A549 (cell line): Measurements from ENCODE around the gene RABGEF1. TPM values are rescaled to one million over a fixed set of nuclear protein-coding genes. Genes with fewer than 3 reads are reported as not detected.

Experiments used
- ATAC-seq, 2 experiments: fragments of 200-7000 bp in 1 of 2; fragments of >200 bp in 1 of 2; cut with Nextera tagmentation in 1 of 2; cut with Tn5 transposase in 1 of 2; 3 replicates each; pipeline versions ENCODE4 v1.8.0 to v1.9.1; 2018 to 2020; ENCODE audit warnings: mild to moderate bottlenecking in 1 of 2, moderate library complexity in 1 of 2
- CTCF ChIA-PET: fragments of 300-600 bp; sonication (Branson Sonifier 250); formaldehyde crosslinking; extraction: SDS; loops from one replicate; lab custom pipeline; 2021; ENCODE audit warnings: antibody characterized with exemption, inconsistent platforms; lab: Yijun Ruan, JAX
- POLR2A ChIA-PET: fragments of 350-600 bp; formaldehyde crosslinking; extraction: SDS; loops from one replicate; lab custom pipeline; 2021; ENCODE audit warnings: antibody characterized with exemption, inconsistent platforms; lab: Yijun Ruan, JAX
- DNase-seq, 2 experiments: peaks; one replicate each; pipeline versions ENCODE4 v3.0.0 to v3.0.0-alpha.2; 2011 to 2016; ENCODE audit warnings: low read depth in 1 of 2, low spot score in 1 of 2
- FAIRE-seq: peaks from 2 replicates; lab custom pipeline; 2011; peaks lifted over from hg19 to GRCh38; lab: Jason Lieb, UNC
- H3K27ac ChIP-seq, 2 experiments: fragments of >200 bp; sonication (Bioruptor Twin); formaldehyde crosslinking; 3 replicates each; pipeline ENCODE4 v1.5.1; 2016 to 2017
- H3K4me1 ChIP-seq: fragments of >200 bp; sonication (Bioruptor Twin); formaldehyde crosslinking; 3 replicates; pipeline ENCODE4 v1.6.1; 2016
- H3K4me2 ChIP-seq: fragments of >200 bp; sonication (Bioruptor Twin); formaldehyde crosslinking; 3 replicates; pipeline ENCODE4 v1.6.1; 2016
- H3K4me3 ChIP-seq: fragments of >200 bp; sonication (Bioruptor Twin); formaldehyde crosslinking; 3 replicates; pipeline ENCODE4 v1.5.1; 2016
- H3K9me3 ChIP-seq: fragments of >200 bp; sonication (Bioruptor Twin); formaldehyde crosslinking; 3 replicates; pipeline ENCODE4 v1.6.1; 2016
- ATOH8 ChIP-seq: fragments of 250-450 bp; sonication (Bioruptor Pico); IDR thresholded peaks from 2 replicates; pipeline ENCODE4 v1.5.0; 2020; ENCODE audit warnings: low read depth, mild to moderate bottlenecking, moderate library complexity
- BCL3 ChIP-seq: fragments of >200 bp; sonication (Bioruptor Twin); formaldehyde crosslinking; IDR thresholded peaks from 3 replicates; pipeline ENCODE4 v1.6.1; 2016
- CBX2 ChIP-seq: fragments of 200-600 bp; sonication (generic); IDR thresholded peaks from 2 replicates; pipeline ENCODE4 v1.6.1; 2016; ENCODE audit warnings: low read depth, mild to moderate bottlenecking, borderline replicate concordance
- EHF ChIP-seq: fragments of 250-450 bp; sonication (Bioruptor Pico); IDR thresholded peaks from 2 replicates; pipeline ENCODE4 v1.5.0; 2020; ENCODE audit warnings: mild to moderate bottlenecking
- EHMT2 ChIP-seq: fragments of 200-600 bp; sonication (generic); IDR thresholded peaks from 2 replicates; pipeline ENCODE4 v1.6.1; 2016; ENCODE audit warnings: antibody characterized with exemption, low read depth, mild to moderate bottlenecking, moderate library complexity
- EP300 ChIP-seq, 2 experiments: fragments of >200 bp; sonication (Bioruptor Twin); formaldehyde crosslinking; IDR thresholded peaks; 2 replicates in 1 of 2; 3 replicates in 1 of 2; pipeline ENCODE4 v1.6.1; 2016 to 2017
- ESRRA ChIP-seq: fragments of 150-350 bp; IDR thresholded peaks from 2 replicates; pipeline ENCODE4 v1.6.1; 2014; ENCODE audit warnings: mild to moderate bottlenecking, low read length, borderline replicate concordance
- FOSB ChIP-seq: fragments of 250-450 bp; sonication (Bioruptor Pico); IDR thresholded peaks from 2 replicates; pipeline ENCODE4 v1.5.0; 2020; ENCODE audit warnings: mild to moderate bottlenecking, moderate library complexity
- GATA3 ChIP-seq: IDR thresholded peaks from 2 replicates; pipeline ENCODE4 v1.6.1; 2012; ENCODE audit warnings: borderline replicate concordance
- HMGXB4 ChIP-seq: fragments of 250-450 bp; sonication (Bioruptor Pico); IDR thresholded peaks from 2 replicates; pipeline ENCODE4 v1.5.0; 2021; ENCODE audit warnings: mild to moderate bottlenecking, moderate library complexity, borderline replicate concordance
- HOXA7 ChIP-seq: fragments of 250-450 bp; sonication (Bioruptor Pico); IDR thresholded peaks from 2 replicates; pipeline ENCODE4 v1.5.0; 2020; ENCODE audit warnings: mild to moderate bottlenecking, moderate library complexity
- HOXB5 ChIP-seq: fragments of 250-450 bp; sonication (Bioruptor Pico); IDR thresholded peaks from 2 replicates; pipeline ENCODE4 v1.5.0; 2020; ENCODE audit warnings: mild to moderate bottlenecking, moderate library complexity
- JUN ChIP-seq, 2 experiments: fragments of >200 bp; sonication (Bioruptor Twin); formaldehyde crosslinking; IDR thresholded peaks; 2 replicates in 1 of 2; 3 replicates in 1 of 2; pipeline ENCODE4 v1.6.1; 2016 to 2017
- JUNB ChIP-seq: fragments of >200 bp; sonication (Bioruptor Twin); formaldehyde crosslinking; IDR thresholded peaks from 2 replicates; pipeline ENCODE4 v1.6.1; 2016
- KDM1A ChIP-seq: fragments of 200-600 bp; sonication (generic); IDR thresholded peaks from 2 replicates; pipeline ENCODE4 v1.6.1; 2016; ENCODE audit warnings: low read depth, mild to moderate bottlenecking
- KDM5A ChIP-seq: fragments of 200-600 bp; sonication (generic); IDR thresholded peaks from 2 replicates; pipeline ENCODE4 v1.6.1; 2016; ENCODE audit warnings: antibody characterized with exemption, mild to moderate bottlenecking
- MYC ChIP-seq: IDR thresholded peaks from 2 replicates; pipeline ENCODE4 v1.6.1; 2012; ENCODE audit warnings: mild to moderate bottlenecking, inconsistent platforms, low read length, improper control_type of control experiment, borderline replicate concordance
- NFE2L2 ChIP-seq: fragments of 150-350 bp; conservative IDR thresholded peaks from 2 replicates; pipeline ENCODE4 v1.6.1; 2014; ENCODE audit warnings: low read length
- NPAS2 ChIP-seq: fragments of 250-450 bp; sonication (Bioruptor Pico); IDR thresholded peaks from 2 replicates; pipeline ENCODE4 v1.8.0; 2022; ENCODE audit warnings: mild to moderate bottlenecking, moderate library complexity, borderline replicate concordance
- NR3C1 ChIP-seq: fragments of >200 bp; sonication (Bioruptor Twin); formaldehyde crosslinking; IDR thresholded peaks from 3 replicates; pipeline ENCODE4 v1.6.1; 2017
- PBX3 ChIP-seq: IDR thresholded peaks from 2 replicates; pipeline ENCODE4 v1.6.1; 2012
- POLR2AphosphoS2 ChIP-seq: conservative IDR thresholded peaks from 2 replicates; pipeline ENCODE4 v1.6.1; 2012; ENCODE audit warnings: low read length, improper control_type of control experiment, inconsistent platforms
- SMC3 ChIP-seq: fragments of >200 bp; sonication (Bioruptor Twin); formaldehyde crosslinking; IDR thresholded peaks from 3 replicates; pipeline ENCODE4 v1.6.1; 2018; ENCODE audit warnings: inconsistent platforms
- SREBF2 ChIP-seq: fragments of 450-650 bp; IDR thresholded peaks from 2 replicates; pipeline ENCODE4 v1.6.1; 2014; ENCODE audit warnings: mild to moderate bottlenecking, moderate library complexity
- TFCP2L1 ChIP-seq: fragments of 250-450 bp; sonication (Bioruptor Pico); IDR thresholded peaks from 2 replicates; pipeline ENCODE4 v1.5.0; 2021; ENCODE audit warnings: mild to moderate bottlenecking
- USF2 ChIP-seq: fragments of 450-650 bp; IDR thresholded peaks from 2 replicates; pipeline ENCODE4 v1.6.1; 2014; ENCODE audit warnings: antibody characterized with exemption
- ZC3H11A ChIP-seq: fragments of 450-650 bp; IDR thresholded peaks from 2 replicates; pipeline ENCODE4 v1.6.1; 2014; ENCODE audit warnings: antibody characterized with exemption, mild to moderate bottlenecking
- ZFP36 ChIP-seq: fragments of 450-650 bp; IDR thresholded peaks from 2 replicates; pipeline ENCODE4 v1.6.1; 2014; ENCODE audit warnings: borderline replicate concordance; ENCODE audit not compliant: partially characterized antibody
- ZSCAN20 ChIP-seq: fragments of 250-450 bp; sonication (Bioruptor Pico); IDR thresholded peaks from 2 replicates; pipeline ENCODE4 v1.8.0; 2022; ENCODE audit warnings: mild to moderate bottlenecking, moderate library complexity
- WGBS: methylation state at CpG from one replicate; pipeline ENCODE4 v1.1.6; 2017; ENCODE audit errors: missing lambda C conversion rate; 5-methylcytosine and 5-hydroxymethylcytosine counted together
- polyA plus RNA-seq, 4 experiments: library from polyadenylated mRNA; depleted of rRNA in 3 of 4; stranded (reverse); fragments of >200 nt; fragmentation: RNase III in 1 of 4; extraction: RNeasy Plus Mini Kit Qiagen cat#74134 plus additional on column Dnase treatment in 1 of 4; gene quantifications; 2 replicates in 3 of 4; 3 replicates in 1 of 4; pipeline ENCODE4 v1.2.3, GENCODE V29; 2011 to 2017

RABGEF1 gene
- polyA plus RNA-seq, 2 of the 4 experiments (the other 2 are of a cell fraction) = 16.2 to 22.6 TPM

GRCh38 chr7:66747385-66747784, 6.9 kb downstream of the RABGEF1 start:
- CTCF ChIA-PET = interaction anchor here (1.0 to 1.1 kb wide), 2 partner anchors 12 to 20 kb away, joined by 3 read pairs; no protein-coding TSS in a partner anchor
- WGBS = 86% methylated on average over 2 of the region's 2 CpGs
- POLR2A ChIA-PET = no interaction called here
- H3K4me2 ChIP-seq = no peak overlapping the region
- H3K4me1 ChIP-seq = peaks cover 3% of the 10 kb centered on the region; the same call in 2 of the 3 replicates
- ATAC-seq (no peak), DNase-seq (no peak), FAIRE-seq (no peak)
- no peak overlapping the region for H3K4me3 ChIP-seq
- H3K9me3 ChIP-seq = no peaks in the 10 kb centered on the region
- TF ChIP-seq NR3C1 = no peak
- no peak for TF ChIP-seq JUN (IDR thresholded peaks at IDR 0.05)
- TF ChIP-seq NFE2L2 = no peak
- TF ChIP-seq BCL3 = no peak
- TF ChIP-seq GATA3 = no peak
- TF ChIP-seq EHMT2 = no peak
- TF ChIP-seq HOXB5 (CRISPR knock-in tag) = no peak
- TF ChIP-seq PBX3 = no peak
- TF ChIP-seq MYC = no peak
- no peak for TF ChIP-seq JUNB
- no peak overlapping the region for H3K27ac ChIP-seq

- H3K4me1 ChIP-seq = no peaks in the 10 kb centered on the region
- 82% methylated on average over 10 of the region's 10 CpGs for WGBS
- FAIRE-seq = no peak
- TF ChIP-seq CBX2 = no peak
- no peak for TF ChIP-seq HMGXB4 (CRISPR knock-in tag)
- no peak for TF ChIP-seq NFE2L2
- TF ChIP-seq POLR2AphosphoS2 = no peak
- TF ChIP-seq ZFP36 = no peak
- no peak for TF ChIP-seq SREBF2
- TF ChIP-seq EHF (CRISPR knock-in tag) = no peak
- TF ChIP-seq ZC3H11A = no peak
- TF ChIP-seq HOXA7 (CRISPR knock-in tag) = no peak
- TF ChIP-seq, all 56 proteins: peak for 0
- H3K4me3 ChIP-seq = no peak overlapping the region
- H3K4me2 ChIP-seq = no peak overlapping the region
- no peak for DNase-seq
- no peak overlapping the region for H3K27ac ChIP-seq
- CTCF ChIA-PET = no interaction called here
- no peak for ATAC-seq
- H3K9me3 ChIP-seq = no peaks in the 10 kb centered on the region
- POLR2A ChIA-PET = no interaction called here
Measured at GRCh38 chr7:66747881-66748511, 7.5 kb downstream of the RABGEF1 start.

- H3K4me2 ChIP-seq = no peak overlapping the region
- DNase-seq = no peak
- no peak overlapping the region for H3K27ac ChIP-seq
- ChIA-PET POLR2A (interaction anchor here (0.6 kb wide), 1 partner anchor 172 kb away, joined by 5 read pairs; the partner anchor contains the start of gene TMEM248), CTCF (no interaction called here)
- no peaks in the 10 kb centered on the region for H3K4me1 ChIP-seq
- no peak; a peak in 1 of 6 replicates for ATAC-seq
- TF ChIP-seq ATOH8 (CRISPR knock-in tag) = no peak
- no peak for TF ChIP-seq TFCP2L1 (CRISPR knock-in tag)
- no peak for TF ChIP-seq ZSCAN20 (CRISPR knock-in tag)
- no peak for TF ChIP-seq KDM1A
- no peak for TF ChIP-seq NPAS2 (CRISPR knock-in tag)
- no peak for TF ChIP-seq KDM5A
- TF ChIP-seq JUNB = no peak
- no peak for TF ChIP-seq USF2
- no peak for TF ChIP-seq ESRRA
- no peak for TF ChIP-seq NFE2L2
- no peak for TF ChIP-seq SMC3
- no peak for TF ChIP-seq EP300 (IDR thresholded peaks at IDR 0.05)
- no peak for TF ChIP-seq FOSB
- no peak for TF ChIP-seq BCL3
- no peak for FAIRE-seq
- no peak overlapping the region for H3K4me3 ChIP-seq
- no peaks in the 10 kb centered on the region for H3K9me3 ChIP-seq
- 69% methylated on average over 4 of the region's 4 CpGs for WGBS
Measured at GRCh38 chr7:66748791-66749190, 8.3 kb downstream of the RABGEF1 start.
